HCT116 (cell line): ENCODE data around the gene HSPG2.

Experiments used
- CBX3 ChIP-seq: IDR thresholded peaks from 2 replicates; pipeline ENCODE4 v1.6.1; 2012; ENCODE audit warnings: low read depth
- CTCF ChIP-seq, 3 experiments: fragments of 200-600 bp in 1 of 3; sonication (generic) in 1 of 3; IDR thresholded peaks in 2 of 3; conservative IDR thresholded peaks in 1 of 3; 2 replicates each; pipeline ENCODE4 v1.5.1; 2012 to 2017; ENCODE audit warnings: low read depth in 2 of 3, low read length in 2 of 3, antibody characterized with exemption in 1 of 3, borderline replicate concordance in 1 of 3, control low read depth in 1 of 3, mild to moderate bottlenecking in 1 of 3, mixed read lengths in 1 of 3, mixed run types in 1 of 3, moderate library complexity in 1 of 3; ENCODE audit not compliant: insufficient read depth in 1 of 3
- EZH2phosphoT487 ChIP-seq: fragments of 200-600 bp; IDR thresholded peaks from 2 replicates; pipeline ENCODE4 v1.6.1; 2018; ENCODE audit warnings: antibody characterized with exemption, borderline replicate concordance
- MAX ChIP-seq: IDR thresholded peaks from 2 replicates; pipeline ENCODE4 v1.6.1; 2012
- REST ChIP-seq: IDR thresholded peaks from 2 replicates; pipeline ENCODE4 v1.6.1; 2012; ENCODE audit warnings: low read depth
- SRF ChIP-seq: IDR thresholded peaks from 2 replicates; pipeline ENCODE4 v1.6.1; 2012; ENCODE audit warnings: low read depth

GRCh38 chr1:21845646-21846641 is 91.2 kb downstream of the HSPG2 start:
- TF ChIP-seq CTCF (IDR thresholded peaks at IDR 0.05 in 2 of 3, conservative IDR thresholded peaks at IDR 0.05 in 1 of 3; ENCODE audit: borderline replicate concordance in 1 of 3, insufficient read depth in 1 of 3, low read depth in 2 of 3, low read length in 2 of 3) (no peak), CBX3 (no peak), REST (no peak), MAX (no peak), EZH2phosphoT487 (no peak), SRF (no peak)
